ENCODE measurements around the gene TRIM3. TPM values are rescaled to one million over a fixed set of nuclear protein-coding genes. Genes with fewer than 3 reads are reported as not detected.

The TRIM3 gene
- total RNA-seq, 1 experiment from 2014 or later = 13.4 TPM

DNA sequence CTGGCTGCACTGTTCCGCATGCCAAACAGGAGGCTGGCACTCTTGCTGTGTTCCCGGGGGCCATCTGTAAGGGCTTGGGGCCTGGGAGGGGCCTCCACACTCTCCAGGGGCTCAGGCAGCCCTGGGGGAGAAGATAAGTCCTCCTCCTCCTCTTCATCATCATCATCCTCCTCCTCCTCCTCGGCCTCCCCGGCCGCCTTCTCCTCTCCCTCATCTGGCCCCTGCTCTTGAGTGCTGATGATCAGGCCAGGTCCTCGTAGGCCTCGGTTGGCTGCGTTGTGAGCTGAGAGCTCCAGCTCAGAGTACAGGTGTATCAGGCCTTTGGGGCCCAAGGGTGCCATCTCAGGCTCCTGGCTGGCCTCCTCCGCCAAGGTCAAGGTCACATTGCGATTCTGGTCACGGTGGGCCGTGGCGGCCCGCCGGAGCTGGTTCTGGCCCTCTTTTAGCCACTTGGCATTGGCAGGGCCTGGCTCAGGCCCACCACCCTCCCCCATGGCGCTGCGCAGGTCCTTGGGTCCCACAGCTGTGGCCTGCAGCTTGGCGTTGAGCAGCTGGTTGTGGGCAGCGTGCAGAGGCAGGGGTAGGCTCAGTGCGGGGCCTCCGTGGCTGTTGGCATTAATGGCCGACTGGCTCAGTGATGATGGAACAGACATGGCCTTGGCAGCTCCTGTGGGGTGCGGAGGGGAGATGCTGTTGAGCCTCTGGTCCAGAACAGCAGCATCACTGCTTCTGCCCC, 62.9 kb downstream of the TRIM3 start:
- no peaks in the 10 kb centered on the region for H3K36me3 ChIP-seq (ENCODE audit: control insufficient read depth in 1 of 2, insufficient read depth in 2 of 2, low read length in 2 of 2)
- no peak overlapping the region for H3K4me3 ChIP-seq (replicated peaks in 1 of 2; ENCODE audit: low read depth in 1 of 2, low read length in 2 of 2)
- ChIA-PET POLR2A (no interaction called here), CTCF (no interaction called here), RAD21 (ENCODE audit: low non-redundant PET in 1 of 2, low total read pairs in 2 of 2, uncharacterized antibody in 2 of 2, unreplicated experiment in 2 of 2) (no interaction called here)
- no peak overlapping the region for H2AFZ ChIP-seq (ENCODE audit: low read depth, low read length, poor library complexity, severe bottlenecking)
- no peaks in the 10 kb centered on the region for H3K27me3 ChIP-seq (ENCODE audit: insufficient read depth, low read length)
- no peak overlapping the region for H3K9ac ChIP-seq (ENCODE audit: low read length)
- BruUV-seq (replicated peaks) = no TSS peak
- no peaks in the 10 kb centered on the region for H3K9me3 ChIP-seq (ENCODE audit: control insufficient read depth in 1 of 2, insufficient read depth in 1 of 2, low read depth in 1 of 2, low read length in 2 of 2)
- no peaks in the 10 kb centered on the region for H3K9me2 ChIP-seq (ENCODE audit: insufficient read depth)
- H3K4me2 ChIP-seq (ENCODE audit: low read length) = no peak overlapping the region
- no peak for DNase-seq (ENCODE audit: low read depth, low spot score)
- H3K79me2 ChIP-seq (ENCODE audit: insufficient read depth, low read length) = no peaks in the 10 kb centered on the region
- no peak for ATAC-seq
- no peaks in the 10 kb centered on the region for H4K20me1 ChIP-seq (ENCODE audit: insufficient read depth)
- TF ChIP-seq EZH2 (IDR thresholded peaks at IDR 0.05) = no peak
- no peak for TF ChIP-seq RAD21 (IDR thresholded peaks at IDR 0.05; ENCODE audit: low read depth)
- TF ChIP-seq, protein P1, sequence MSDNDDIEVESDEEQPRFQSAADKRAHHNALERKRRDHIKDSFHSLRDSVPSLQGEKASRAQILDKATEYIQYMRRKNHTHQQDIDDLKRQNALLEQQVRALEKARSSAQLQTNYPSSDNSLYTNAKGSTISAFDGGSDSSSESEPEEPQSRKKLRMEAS (IDR thresholded peaks at IDR 0.05) = no peak
- TF ChIP-seq ZFX (IDR thresholded peaks at IDR 0.05) = no peak
- TF ChIP-seq FOSL1 (IDR thresholded peaks at IDR 0.05; ENCODE audit: low read depth) = no peak
- TF ChIP-seq JUND (IDR thresholded peaks at IDR 0.05) = no peak
- no peak for TF ChIP-seq SIN3A (IDR thresholded peaks at IDR 0.05; ENCODE audit: low read depth)
- TF ChIP-seq, protein P2, sequence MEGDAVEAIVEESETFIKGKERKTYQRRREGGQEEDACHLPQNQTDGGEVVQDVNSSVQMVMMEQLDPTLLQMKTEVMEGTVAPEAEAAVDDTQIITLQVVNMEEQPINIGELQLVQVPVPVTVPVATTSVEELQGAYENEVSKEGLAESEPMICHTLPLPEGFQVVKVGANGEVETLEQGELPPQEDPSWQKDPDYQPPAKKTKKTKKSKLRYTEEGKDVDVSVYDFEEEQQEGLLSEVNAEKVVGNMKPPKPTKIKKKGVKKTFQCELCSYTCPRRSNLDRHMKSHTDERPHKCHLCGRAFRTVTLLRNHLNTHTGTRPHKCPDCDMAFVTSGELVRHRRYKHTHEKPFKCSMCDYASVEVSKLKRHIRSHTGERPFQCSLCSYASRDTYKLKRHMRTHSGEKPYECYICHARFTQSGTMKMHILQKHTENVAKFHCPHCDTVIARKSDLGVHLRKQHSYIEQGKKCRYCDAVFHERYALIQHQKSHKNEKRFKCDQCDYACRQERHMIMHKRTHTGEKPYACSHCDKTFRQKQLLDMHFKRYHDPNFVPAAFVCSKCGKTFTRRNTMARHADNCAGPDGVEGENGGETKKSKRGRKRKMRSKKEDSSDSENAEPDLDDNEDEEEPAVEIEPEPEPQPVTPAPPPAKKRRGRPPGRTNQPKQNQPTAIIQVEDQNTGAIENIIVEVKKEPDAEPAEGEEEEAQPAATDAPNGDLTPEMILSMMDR (IDR thresholded peaks at IDR 0.05 in 2 of 3, conservative IDR thresholded peaks at IDR 0.05 in 1 of 3; ENCODE audit: borderline replicate concordance in 1 of 3, insufficient read depth in 1 of 3, low read depth in 2 of 3, low read length in 2 of 3) = no peak
- no peak for TF ChIP-seq POLR2AphosphoS5 (IDR thresholded peaks at IDR 0.05; ENCODE audit: low read depth, low read length)
- TF ChIP-seq, protein P3, sequence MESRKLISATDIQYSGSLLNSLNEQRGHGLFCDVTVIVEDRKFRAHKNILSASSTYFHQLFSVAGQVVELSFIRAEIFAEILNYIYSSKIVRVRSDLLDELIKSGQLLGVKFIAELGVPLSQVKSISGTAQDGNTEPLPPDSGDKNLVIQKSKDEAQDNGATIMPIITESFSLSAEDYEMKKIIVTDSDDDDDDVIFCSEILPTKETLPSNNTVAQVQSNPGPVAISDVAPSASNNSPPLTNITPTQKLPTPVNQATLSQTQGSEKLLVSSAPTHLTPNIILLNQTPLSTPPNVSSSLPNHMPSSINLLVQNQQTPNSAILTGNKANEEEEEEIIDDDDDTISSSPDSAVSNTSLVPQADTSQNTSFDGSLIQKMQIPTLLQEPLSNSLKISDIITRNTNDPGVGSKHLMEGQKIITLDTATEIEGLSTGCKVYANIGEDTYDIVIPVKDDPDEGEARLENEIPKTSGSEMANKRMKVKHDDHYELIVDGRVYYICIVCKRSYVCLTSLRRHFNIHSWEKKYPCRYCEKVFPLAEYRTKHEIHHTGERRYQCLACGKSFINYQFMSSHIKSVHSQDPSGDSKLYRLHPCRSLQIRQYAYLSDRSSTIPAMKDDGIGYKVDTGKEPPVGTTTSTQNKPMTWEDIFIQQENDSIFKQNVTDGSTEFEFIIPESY (IDR thresholded peaks at IDR 0.05; ENCODE audit: extremely low read depth, insufficient replicate concordance, low read length) = no peak
- TF ChIP-seq SRF (IDR thresholded peaks at IDR 0.05; ENCODE audit: low read depth) = no peak
- no peak for TF ChIP-seq SP1 (IDR thresholded peaks at IDR 0.05; ENCODE audit: low read depth)
- no peak for TF ChIP-seq ZNF274 (IDR thresholded peaks at IDR 0.05; ENCODE audit: low read depth, low read length)
- TF ChIP-seq EZH2phosphoT487 (IDR thresholded peaks at IDR 0.05; ENCODE audit: borderline replicate concordance) = no peak
- H3K27ac ChIP-seq (ENCODE audit: low read depth, low read length) = no peak overlapping the region
- intact Hi-C loops (cut with micrococcal nuclease) = no loop called here
- H3K4me1 ChIP-seq (ENCODE audit: control insufficient read depth in 1 of 2, insufficient read depth in 2 of 2, low read length in 2 of 2) = no peaks in the 10 kb centered on the region
